Neuronal stem cell (in vitro differentiated cells): ENCODE data around the gene ABI2.

Experiments used
- DNase-seq: peaks from one replicate; pipeline ENCODE4 v3.0.0-alpha.2; 2013; ENCODE audit warnings: low spot score
- H2AFZ ChIP-seq: one replicate; pipeline ENCODE4 v1.6.1; 2013; ENCODE audit warnings: mild to moderate bottlenecking, low read length, inconsistent platforms
- H2AK5ac ChIP-seq: 2 replicates; pipeline ENCODE4 v1.6.1; 2013; ENCODE audit warnings: low read depth, mild to moderate bottlenecking, inconsistent platforms, low read length, moderate library complexity, mixed read lengths
- H2BK120ac ChIP-seq: 2 replicates; pipeline ENCODE4 v1.6.1; 2013; ENCODE audit warnings: low read depth, mild to moderate bottlenecking, inconsistent platforms, low read length, moderate library complexity, mixed read lengths
- H2BK12ac ChIP-seq: one replicate; pipeline ENCODE4 v1.6.1; 2013; ENCODE audit warnings: low read length, inconsistent platforms
- H2BK15ac ChIP-seq: 2 replicates; pipeline ENCODE4 v1.6.1; 2013; ENCODE audit warnings: mild to moderate bottlenecking, low read length, inconsistent platforms, mixed read lengths
- H2BK5ac ChIP-seq: one replicate; pipeline ENCODE4 v1.6.1; 2013; ENCODE audit warnings: inconsistent platforms, mild to moderate bottlenecking, low read length, moderate library complexity
- H3K14ac ChIP-seq: one replicate; pipeline ENCODE4 v1.6.1; 2013; ENCODE audit warnings: low read length, inconsistent platforms
- H3K18ac ChIP-seq: 2 replicates; pipeline ENCODE4 v1.6.1; 2013; ENCODE audit warnings: low read length, inconsistent platforms
- H3K23ac ChIP-seq: 2 replicates; pipeline ENCODE4 v1.6.1; 2013; ENCODE audit warnings: low read depth, mild to moderate bottlenecking, mixed read lengths, low read length, inconsistent platforms; ENCODE audit not compliant: poor library complexity
- H3K27ac ChIP-seq: replicated peaks from 3 replicates; pipeline ENCODE4 v1.5.1; 2013; ENCODE audit warnings: low read length, inconsistent platforms
- H3K27me3 ChIP-seq, 3 experiments: 2 replicates each; pipeline ENCODE4 v1.6.1; 2013; ENCODE audit warnings: low read length in 3 of 3, mild to moderate bottlenecking in 2 of 3, inconsistent platforms in 1 of 3, low read depth in 1 of 3, mixed read lengths in 1 of 3, moderate library complexity in 1 of 3; ENCODE audit not compliant: control insufficient read depth in 3 of 3, insufficient read depth in 3 of 3
- H3K36me3 ChIP-seq, 2 donors: replicated peaks in 1 of 2; 2 replicates each; pipeline ENCODE4 v1.6.1; 2013; ENCODE audit warnings: low read length in 2 of 2; ENCODE audit not compliant: control insufficient read depth in 2 of 2, insufficient read depth in 2 of 2
- H3K4ac ChIP-seq: 2 replicates; pipeline ENCODE4 v1.6.1; 2013; ENCODE audit warnings: inconsistent platforms, mild to moderate bottlenecking, low read length, moderate library complexity
- H3K4me1 ChIP-seq, 2 donors: 1 replicate in 1 of 2; 2 replicates in 1 of 2; pipeline ENCODE4 v1.6.1; 2013; ENCODE audit warnings: low read length in 2 of 2, low read depth in 1 of 2; ENCODE audit not compliant: control insufficient read depth in 2 of 2, insufficient read depth in 1 of 2
- H3K4me2 ChIP-seq: one replicate; pipeline ENCODE4 v1.6.1; 2013; ENCODE audit warnings: mild to moderate bottlenecking, low read length, inconsistent platforms; ENCODE audit not compliant: insufficient read depth, poor library complexity, severe bottlenecking
- H3K4me3 ChIP-seq, 2 donors: 2 replicates each; pipeline ENCODE4 v1.5.1; 2013; ENCODE audit warnings: low read length in 2 of 2, mild to moderate bottlenecking in 2 of 2, inconsistent platforms in 1 of 2, moderate library complexity in 1 of 2
- H3K79me1 ChIP-seq: one replicate; pipeline ENCODE4 v1.6.1; 2013; ENCODE audit warnings: low read depth, mild to moderate bottlenecking, inconsistent platforms, low read length, moderate library complexity
- H3K9ac ChIP-seq: one replicate; pipeline ENCODE4 v1.6.1; 2013; ENCODE audit warnings: mild to moderate bottlenecking, low read depth, low read length, inconsistent platforms; ENCODE audit not compliant: poor library complexity
- H3K9me3 ChIP-seq, 2 donors: replicated peaks in 1 of 2; 2 replicates each; pipeline versions ENCODE3 to v1.6.1; 2013; ENCODE audit warnings: low read length in 2 of 2, mild to moderate bottlenecking in 2 of 2, inconsistent platforms in 1 of 2, low read depth in 1 of 2, mixed read lengths in 1 of 2, moderate library complexity in 1 of 2; ENCODE audit not compliant: control insufficient read depth in 2 of 2, insufficient read depth in 1 of 2
- H4K8ac ChIP-seq: one replicate; pipeline ENCODE4 v1.6.1; 2013; ENCODE audit warnings: low read depth, mild to moderate bottlenecking, inconsistent platforms, low read length, moderate library complexity
- H4K91ac ChIP-seq: one replicate; pipeline ENCODE4 v1.6.1; 2013; ENCODE audit warnings: low read length, low read depth, mild to moderate bottlenecking, inconsistent platforms; ENCODE audit not compliant: poor library complexity
- WGBS, 2 donors: extraction: QIAGEN DNeasy Blood & Tissue Kit; methylation state at CpG; one replicate each; pipeline ENCODE4 v1.1.7; 2013; ENCODE audit warnings: missing lambda C conversion rate in 2 of 2, mixed read lengths in 1 of 2; ENCODE audit not compliant: insufficient read length in 2 of 2, insufficient replicate concordance in 1 of 2; ENCODE audit errors: extremely low coverage in 2 of 2; 5-methylcytosine and 5-hydroxymethylcytosine counted together

Gene ABI2

DNA sequence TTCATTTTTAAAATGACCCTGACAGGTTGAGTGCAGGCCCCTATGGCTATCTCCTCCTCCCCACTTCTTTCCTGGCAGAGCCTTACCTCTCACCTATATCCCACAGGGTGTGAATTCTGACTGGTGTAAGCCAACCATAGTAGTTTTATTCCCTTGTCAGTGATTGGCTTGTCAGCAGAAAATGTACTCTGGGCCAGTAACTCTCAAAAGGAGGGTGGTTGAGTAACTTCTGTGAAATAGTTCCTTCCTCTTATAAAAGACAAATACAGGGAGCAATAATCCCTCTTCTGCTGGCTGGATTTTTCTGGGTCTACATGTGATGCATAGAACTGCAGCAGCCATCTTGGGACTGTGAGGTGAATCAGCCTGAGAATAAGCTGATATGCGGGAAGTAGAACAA lies 123.5 kb downstream of the ABI2 start:
- H3K79me1 ChIP-seq, result no peaks in the 10 kb centered on the region
- no peak overlapping the region for H4K91ac ChIP-seq
- no peak overlapping the region for H2AFZ ChIP-seq
- H2BK5ac ChIP-seq, result no peak overlapping the region
- H3K23ac ChIP-seq, result no peak overlapping the region
- no peak overlapping the region for H3K14ac ChIP-seq
- no peak overlapping the region for H3K9ac ChIP-seq
- H2BK120ac ChIP-seq, result no peak overlapping the region
- H3K4me1 ChIP-seq, result no peaks in the 10 kb centered on the region
- no peak overlapping the region for H3K4me3 ChIP-seq
- H3K18ac ChIP-seq, result no peak overlapping the region
- H3K4me2 ChIP-seq, result no peak overlapping the region
- no peak overlapping the region for H4K8ac ChIP-seq
- no peak overlapping the region for H3K4ac ChIP-seq
- DNase-seq, result no peak
- WGBS, 2 donors, result no CpG with 5 or more reads among the region's 1 CpG
- no peak overlapping the region for H2AK5ac ChIP-seq
- H2BK15ac ChIP-seq, result no peak overlapping the region
- no peak overlapping the region for H3K27ac ChIP-seq
- peaks cover 9 to 89% of the 10 kb centered on the region in 2 donors for H3K36me3 ChIP-seq
- no peak overlapping the region for H2BK12ac ChIP-seq
- H3K27me3 ChIP-seq, result no peaks in the 10 kb centered on the region
- H3K9me3 ChIP-seq, result no peaks in the 10 kb centered on the region

DNA sequence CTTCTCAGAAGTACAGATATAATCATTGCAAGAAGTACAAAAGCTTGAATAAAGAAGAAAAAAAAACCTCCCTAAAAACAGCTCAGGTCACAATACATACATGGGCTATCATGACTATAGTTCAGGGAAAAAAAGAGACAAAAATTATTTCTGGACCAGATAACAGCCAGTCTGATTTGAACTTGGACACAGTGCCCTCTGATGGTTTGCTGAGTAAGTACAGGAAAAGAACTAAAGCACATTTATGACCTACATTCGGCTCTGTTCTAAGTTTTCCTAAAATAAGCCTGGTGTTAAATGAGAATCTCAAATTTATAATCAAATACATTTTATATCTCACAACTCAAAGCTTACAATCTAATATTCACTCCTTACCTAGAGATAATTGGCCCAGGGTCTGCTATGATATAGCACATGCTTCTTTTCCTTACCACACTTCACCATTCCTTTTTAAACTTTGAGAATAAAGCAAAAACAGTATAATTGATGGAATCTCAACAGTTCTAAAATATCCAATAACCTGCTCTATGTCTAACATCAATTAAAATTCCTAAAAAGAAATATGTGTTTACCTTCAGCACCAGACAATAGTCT lies 125.8 kb downstream of the ABI2 start:
- Histone ChIP-seq H4K8ac (no peak overlapping the region), H3K79me1 (no peaks in the 10 kb centered on the region), H2BK5ac (no peak overlapping the region), H2AK5ac (no peak overlapping the region), H2AFZ (no peak overlapping the region), H3K27ac (no peak overlapping the region), H3K9me3 (no peaks in the 10 kb centered on the region), H3K4ac (no peak overlapping the region), H3K23ac (no peak overlapping the region), H3K4me3 (no peak overlapping the region), H4K91ac (no peak overlapping the region), H3K4me1 (no peaks in the 10 kb centered on the region), H3K4me2 (no peak overlapping the region), H3K14ac (no peak overlapping the region), H2BK15ac (no peak overlapping the region), H2BK12ac (no peak overlapping the region), H2BK120ac (no peak overlapping the region), H3K9ac (no peak overlapping the region), H3K18ac (no peak overlapping the region), H3K27me3 (no peaks in the 10 kb centered on the region), H3K36me3 (peaks cover 6 to 85% of the 10 kb centered on the region in 2 donors)
- WGBS, 2 donors, result no CpG with 5 or more reads among the region's 1 CpG
- peak; percentile 15 for DNase-seq

DNA sequence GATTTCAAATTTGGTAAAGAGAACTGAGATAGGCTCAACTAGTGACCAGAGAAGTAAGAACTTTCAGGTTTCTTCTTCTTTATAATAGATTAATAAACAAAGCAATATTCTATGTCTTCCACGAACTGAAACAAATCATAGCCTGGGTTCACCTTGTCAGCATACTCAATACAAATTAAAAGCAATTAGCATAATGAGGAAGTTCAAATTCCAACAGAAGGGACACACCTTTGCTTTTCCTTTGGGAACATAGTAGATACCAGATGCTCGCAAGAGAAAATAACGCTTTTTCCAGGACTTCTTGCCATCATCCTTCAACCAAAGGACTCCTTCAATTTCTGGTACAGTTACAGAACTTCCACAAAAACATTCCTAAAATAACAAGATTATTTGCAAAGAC lies 127.0 kb downstream of the ABI2 start:
- WGBS, 2 donors, result no CpG with 5 or more reads among the region's 3 CpGs
- H3K4me2 ChIP-seq, result no peak overlapping the region

DNA sequence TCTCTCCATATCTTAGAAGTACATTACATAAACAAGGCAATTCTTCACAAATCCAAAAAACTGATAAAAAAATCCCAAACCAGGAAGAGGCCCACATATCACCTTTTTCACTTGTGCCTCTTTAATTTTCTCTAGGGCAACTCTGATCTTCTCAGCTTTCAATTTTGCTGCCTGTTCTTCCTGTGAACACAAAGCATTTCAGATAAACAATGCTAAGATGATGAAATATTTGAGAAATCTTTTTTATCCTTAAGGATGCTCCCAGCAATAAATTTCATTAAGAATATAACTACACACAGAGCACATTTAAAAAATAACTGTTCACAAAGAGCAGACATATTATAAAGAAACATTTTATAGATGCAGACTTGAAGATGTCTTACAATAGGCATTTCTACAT lies 133.6 kb downstream of the ABI2 start:
- Histone ChIP-seq H3K18ac (no peak overlapping the region), H3K4ac (no peak overlapping the region), H3K36me3 (peaks cover 3 to 43% of the 10 kb centered on the region in 2 donors), H2BK120ac (no peak overlapping the region), H3K79me1 (no peaks in the 10 kb centered on the region), H3K9ac (no peak overlapping the region), H4K91ac (no peak overlapping the region), H2AFZ (no peak overlapping the region), H3K23ac (no peak overlapping the region), H3K27me3 (no peaks in the 10 kb centered on the region), H3K4me2 (no peak overlapping the region), H2BK5ac (no peak overlapping the region), H3K4me3 (no peak overlapping the region), H2BK15ac (no peak overlapping the region), H3K9me3 (no peaks in the 10 kb centered on the region), H2BK12ac (no peak overlapping the region), H3K4me1 (no peaks in the 10 kb centered on the region), H3K14ac (no peak overlapping the region), H4K8ac (no peak overlapping the region), H2AK5ac (no peak overlapping the region), H3K27ac (no peak overlapping the region)
- DNase-seq, result no peak

More for the DNA sequence above, 127.0 kb downstream of the ABI2 start:
- H3K4me1 ChIP-seq, result no peaks in the 10 kb centered on the region
- no peak overlapping the region for H2BK15ac ChIP-seq
- H3K4me3 ChIP-seq, result no peak overlapping the region
- no peak for DNase-seq
- H3K9ac ChIP-seq, result no peak overlapping the region
- no peak overlapping the region for H3K4ac ChIP-seq
- H3K9me3 ChIP-seq, result no peaks in the 10 kb centered on the region
- H3K36me3 ChIP-seq, result peaks cover 9 to 91% of the 10 kb centered on the region in 2 donors
- H3K27ac ChIP-seq, result no peak overlapping the region
- H2BK5ac ChIP-seq, result no peak overlapping the region
- no peaks in the 10 kb centered on the region for H3K27me3 ChIP-seq
- no peak overlapping the region for H2AK5ac ChIP-seq
- H3K79me1 ChIP-seq, result no peaks in the 10 kb centered on the region
- no peak overlapping the region for H4K91ac ChIP-seq
- H2BK120ac ChIP-seq, result no peak overlapping the region
- H3K18ac ChIP-seq, result no peak overlapping the region
- no peak overlapping the region for H2BK12ac ChIP-seq
- H2AFZ ChIP-seq, result no peak overlapping the region
- no peak overlapping the region for H3K23ac ChIP-seq
- H4K8ac ChIP-seq, result no peak overlapping the region
- no peak overlapping the region for H3K14ac ChIP-seq
